GM19397 (cell line): Measurements from ENCODE around the gene PACSIN2.
"Not testable (repeated sequence)": the region's sequence is repeated elsewhere in the genome, so short reads cannot be mapped to it uniquely, and the experiment has no call there.

Experiments used
- ATAC-seq: cut with Tn5 transposase; IDR thresholded peaks from one replicate; pipeline ENCODE4 v1.9.1; 2021; ENCODE audit warnings: mild to moderate bottlenecking, moderate library complexity; ENCODE audit not compliant: unreplicated experiment

PACSIN2 gene, protein sequence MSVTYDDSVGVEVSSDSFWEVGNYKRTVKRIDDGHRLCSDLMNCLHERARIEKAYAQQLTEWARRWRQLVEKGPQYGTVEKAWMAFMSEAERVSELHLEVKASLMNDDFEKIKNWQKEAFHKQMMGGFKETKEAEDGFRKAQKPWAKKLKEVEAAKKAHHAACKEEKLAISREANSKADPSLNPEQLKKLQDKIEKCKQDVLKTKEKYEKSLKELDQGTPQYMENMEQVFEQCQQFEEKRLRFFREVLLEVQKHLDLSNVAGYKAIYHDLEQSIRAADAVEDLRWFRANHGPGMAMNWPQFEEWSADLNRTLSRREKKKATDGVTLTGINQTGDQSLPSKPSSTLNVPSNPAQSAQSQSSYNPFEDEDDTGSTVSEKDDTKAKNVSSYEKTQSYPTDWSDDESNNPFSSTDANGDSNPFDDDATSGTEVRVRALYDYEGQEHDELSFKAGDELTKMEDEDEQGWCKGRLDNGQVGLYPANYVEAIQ

DNA sequence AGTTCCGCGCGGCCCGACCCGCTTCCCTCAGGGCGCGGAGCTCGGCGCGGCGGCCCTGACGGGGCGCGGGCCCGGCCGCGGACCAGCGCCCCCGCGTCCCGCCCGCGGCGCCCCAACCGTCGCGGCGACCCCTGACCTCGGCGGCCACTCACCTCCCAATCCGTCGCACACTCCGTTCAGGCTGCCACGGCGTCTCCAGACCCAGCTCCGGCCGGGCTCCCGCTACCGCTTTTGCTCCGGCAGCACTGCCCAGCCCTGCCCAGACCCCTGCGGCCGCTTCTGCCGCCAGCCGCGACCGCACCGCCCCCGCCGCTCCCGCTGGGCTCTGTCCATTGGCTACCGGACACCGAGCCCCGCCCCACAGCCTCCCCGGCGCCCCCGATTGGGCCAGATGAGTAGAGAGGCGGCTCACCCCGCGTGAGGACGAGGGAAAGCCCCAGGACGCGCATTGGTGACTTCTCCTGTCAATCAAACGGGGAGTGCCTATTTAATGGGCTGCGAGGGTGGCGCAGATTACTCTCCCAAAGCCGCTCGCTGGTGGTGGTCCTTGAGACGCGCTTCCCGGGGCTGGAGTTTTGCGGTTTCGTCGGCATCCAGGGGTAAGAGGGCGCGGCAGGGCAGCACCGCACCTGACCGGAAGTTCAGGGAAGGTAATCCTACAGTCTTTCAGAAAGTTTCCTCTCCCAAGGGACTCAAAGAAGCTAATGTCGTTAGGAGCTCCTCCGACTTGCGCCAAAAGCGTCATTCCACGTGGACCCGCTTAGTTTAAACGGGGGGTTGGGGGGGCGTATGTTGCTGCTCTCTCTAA lies at the start of gene PACSIN2:
Gene PACSIN2 (minus strand): TSS at position 281 of the 808 bp plus-strand sequence. CDS start 103,069 bp downstream, outside the sequence.
- ATAC-seq = peak; percentile 97

DNA sequence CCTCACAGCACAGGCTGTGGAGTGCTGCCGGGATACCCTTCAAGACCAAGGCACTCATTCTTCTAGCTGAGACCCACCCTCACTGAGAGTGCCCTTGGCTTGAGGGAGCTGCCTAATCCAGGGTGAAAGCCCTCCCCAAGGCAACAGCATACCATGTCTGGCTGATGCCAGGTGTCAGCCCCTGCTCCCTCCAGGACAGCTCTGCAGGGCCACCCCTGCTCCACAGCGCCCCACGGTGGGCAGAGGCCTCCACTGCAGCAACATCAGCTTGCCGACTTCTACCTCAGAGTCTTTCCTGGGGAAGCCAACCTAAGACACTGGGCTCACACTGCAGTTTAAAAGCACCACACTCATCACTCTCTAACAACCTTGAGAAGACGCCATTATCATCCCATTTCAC lies 45.2 kb upstream of the PACSIN2 start:
- no peak for ATAC-seq

DNA sequence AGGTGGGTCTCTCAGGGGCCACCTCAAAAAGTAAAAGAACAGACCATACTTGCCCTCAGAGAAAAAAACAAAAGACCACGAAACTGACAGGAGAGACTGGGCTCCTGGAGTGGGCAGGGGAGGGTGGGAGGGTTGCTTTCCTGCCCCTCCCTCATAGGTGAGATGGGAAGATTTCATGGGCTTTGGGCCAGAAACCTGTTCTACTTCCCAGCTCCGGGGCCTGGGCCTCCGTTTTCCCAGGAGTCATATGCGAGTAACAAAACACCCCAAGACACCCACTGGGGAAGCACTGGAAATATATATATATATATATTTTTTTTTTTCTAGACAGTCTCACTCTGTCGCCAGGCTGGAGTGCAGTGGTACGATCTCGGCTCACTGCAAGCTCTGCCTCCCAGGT lies 42.7 kb upstream of the PACSIN2 start:
- no peak for ATAC-seq

DNA sequence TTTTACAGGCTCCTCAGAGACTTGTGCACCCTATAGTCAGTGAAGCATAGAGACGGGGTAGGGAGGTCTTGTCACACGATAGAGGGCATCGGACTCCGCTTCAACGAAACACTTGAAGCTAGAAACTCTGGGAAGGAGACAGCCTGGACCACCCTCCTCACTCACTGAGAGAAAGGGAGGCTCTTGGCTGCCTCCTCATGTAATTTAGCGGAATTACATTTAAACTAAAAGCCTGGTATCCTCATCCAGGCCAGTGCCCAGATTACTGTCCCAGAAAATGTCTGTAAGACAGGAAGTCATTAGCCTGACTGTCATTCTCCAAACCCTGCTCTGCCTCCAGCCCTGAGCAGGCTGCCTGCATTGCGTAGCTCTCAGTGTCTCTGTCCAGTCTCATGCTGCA lies 38.2 kb upstream of the PACSIN2 start:
- ATAC-seq = no peak

DNA sequence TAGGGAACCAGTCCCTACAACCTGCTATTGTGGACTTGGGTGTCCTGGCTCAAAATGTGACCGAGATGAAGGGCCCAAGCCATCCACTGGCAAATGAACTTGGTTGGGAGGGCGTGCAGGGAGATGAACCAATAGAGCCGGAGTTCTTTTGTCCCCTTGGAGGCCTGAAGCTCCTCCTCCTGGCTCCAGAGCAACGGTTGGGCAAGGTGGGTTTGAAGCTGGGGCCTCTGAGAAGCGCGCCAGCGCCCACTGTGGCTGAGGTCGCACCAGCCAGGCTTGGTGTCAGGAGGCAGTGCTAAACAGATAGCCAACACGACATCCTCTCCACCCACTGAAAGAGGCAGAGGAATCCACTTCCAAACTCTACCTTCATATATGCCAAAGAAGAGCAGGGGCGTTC lies 36.0 kb upstream of the PACSIN2 start:
- ATAC-seq = no peak

DNA sequence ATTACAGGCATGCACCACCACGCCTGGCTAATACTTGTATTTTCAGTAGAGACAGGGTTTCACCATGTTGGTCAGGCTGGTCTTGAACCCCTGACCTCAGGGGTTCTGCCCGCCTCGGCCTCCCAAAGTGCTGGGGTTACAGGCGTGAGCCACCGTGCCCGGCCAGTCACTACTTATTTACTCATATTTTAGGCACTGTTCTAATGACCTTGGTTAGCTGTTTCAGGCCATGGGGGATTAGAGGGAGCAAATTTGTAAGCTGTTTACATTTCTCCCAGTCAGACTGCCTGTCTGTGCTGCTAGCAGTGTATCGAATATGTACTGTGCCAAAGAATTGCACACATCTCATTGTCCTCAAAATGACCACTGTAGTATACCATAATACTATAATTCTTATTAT lies 32.7 kb upstream of the PACSIN2 start:
- ATAC-seq = no peak

DNA sequence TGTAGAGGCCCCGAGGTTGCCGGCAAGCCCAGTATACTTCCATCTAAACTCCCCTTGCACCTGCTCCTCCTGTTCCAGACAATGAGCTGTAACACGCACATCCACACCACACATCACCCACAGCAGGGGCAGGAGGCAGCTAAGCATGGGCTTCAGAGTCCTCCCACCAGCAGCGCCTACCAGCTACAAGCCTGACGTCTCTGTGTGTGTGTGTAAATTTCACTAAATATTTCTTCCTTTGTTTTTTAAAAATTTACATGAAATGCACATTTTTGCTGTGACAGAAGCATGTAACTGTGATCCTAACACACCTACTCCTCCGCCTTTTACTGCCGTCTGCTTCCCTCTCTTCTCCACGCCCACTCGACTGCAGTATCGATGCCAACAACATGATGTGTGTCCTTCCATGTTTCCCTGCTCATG lies 29.4 kb upstream of the PACSIN2 start:
- ATAC-seq = no peak

DNA sequence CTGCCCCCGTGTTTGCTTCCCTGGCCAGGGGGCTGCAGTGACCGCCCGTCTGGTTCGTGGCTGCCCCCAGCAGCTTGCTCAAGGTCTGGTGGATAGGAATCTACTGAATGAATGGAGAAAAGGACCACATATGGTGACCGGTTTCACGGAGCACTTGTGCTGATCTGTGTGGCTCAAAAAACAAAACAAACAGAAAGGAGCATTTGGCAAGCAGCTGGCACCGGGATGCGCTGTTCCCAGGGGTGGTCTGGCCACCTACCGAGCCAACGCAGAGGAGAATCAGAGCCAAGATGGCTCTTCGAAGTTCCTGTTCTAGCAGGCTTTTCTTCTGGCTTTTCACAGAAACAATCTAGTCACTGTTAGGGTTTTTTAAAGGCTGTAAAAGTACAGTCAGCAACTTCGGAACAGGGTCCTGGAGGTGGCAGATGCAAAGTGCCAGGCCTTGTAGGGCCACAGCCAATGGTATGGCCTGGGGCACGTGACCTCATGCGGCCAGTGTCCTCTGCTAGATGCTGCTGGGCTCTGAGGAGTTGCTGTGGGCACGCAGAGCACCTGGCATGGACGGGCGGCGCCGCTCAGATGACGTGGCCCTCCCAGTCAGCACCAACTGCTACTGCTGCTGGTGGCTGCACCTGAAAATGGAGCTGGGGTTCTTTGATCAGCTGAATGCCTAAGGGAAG lies 27.3 kb upstream of the PACSIN2 start:
- ATAC-seq = no peak

DNA sequence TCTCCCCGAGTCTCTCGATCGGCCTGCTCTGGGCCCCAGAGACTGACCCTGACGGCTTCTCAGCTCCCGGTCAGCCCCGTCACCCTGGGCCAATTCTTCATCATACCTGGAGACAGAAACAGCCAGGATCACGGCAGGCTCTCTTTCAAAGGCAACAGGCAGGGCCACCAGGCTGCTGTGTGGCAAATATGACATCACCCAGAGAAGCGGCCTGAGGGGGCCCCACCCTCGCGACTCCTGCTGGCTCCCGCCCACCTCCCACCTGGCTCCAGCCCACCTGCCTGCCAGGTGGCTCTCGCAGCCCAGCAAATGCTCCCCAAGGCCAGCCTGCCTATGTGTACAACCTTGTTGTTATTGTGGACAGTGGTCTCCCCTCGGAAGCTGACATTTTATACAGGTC lies 24.9 kb upstream of the PACSIN2 start:
- no peak for ATAC-seq

DNA sequence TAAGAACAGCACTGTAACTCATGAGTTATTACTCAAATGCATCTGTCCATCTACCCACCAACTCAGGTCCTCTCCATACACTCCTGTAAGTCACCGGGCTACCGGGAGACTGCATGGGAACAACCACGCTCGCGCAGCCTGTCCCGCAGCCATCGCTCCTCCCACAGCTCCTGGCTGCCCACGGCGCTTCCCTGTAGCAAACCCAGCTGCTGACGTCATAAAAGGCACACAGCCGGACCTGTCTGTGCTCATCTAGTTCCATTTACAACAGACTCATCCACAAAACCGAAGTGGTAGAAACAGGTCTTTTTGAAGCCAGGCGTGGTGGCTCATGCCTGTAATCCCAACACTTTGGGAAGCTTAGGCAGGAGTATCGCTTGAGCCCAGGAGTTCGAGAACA lies 23.4 kb upstream of the PACSIN2 start:
- ATAC-seq = no peak

DNA sequence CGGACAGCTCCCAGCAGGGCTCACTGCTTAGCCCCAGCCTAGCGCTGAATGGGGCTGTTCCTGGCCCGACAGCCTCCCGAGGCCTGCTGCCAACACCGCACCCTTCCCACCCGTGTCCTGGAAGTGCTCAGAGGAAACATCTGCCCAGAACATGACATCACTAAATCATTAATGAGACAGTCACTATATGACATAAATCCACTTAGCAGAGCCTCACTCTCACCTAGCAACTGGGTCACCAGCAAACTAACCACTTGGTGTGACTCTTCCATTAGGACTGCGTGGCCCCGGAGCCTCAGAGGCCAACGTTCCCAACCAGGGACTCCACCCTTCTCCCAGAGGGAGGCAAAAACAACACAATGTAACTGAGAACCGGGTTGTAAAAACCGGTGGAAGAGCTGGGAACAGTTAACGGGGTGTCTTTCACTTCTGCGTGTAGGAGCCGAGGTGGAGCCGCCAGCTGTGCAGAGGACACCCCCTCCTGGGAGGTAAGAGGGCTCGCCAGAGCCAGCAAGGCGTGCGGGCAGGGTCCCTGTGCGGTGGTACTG lies 21.4 kb upstream of the PACSIN2 start:
- ATAC-seq = no peak

DNA sequence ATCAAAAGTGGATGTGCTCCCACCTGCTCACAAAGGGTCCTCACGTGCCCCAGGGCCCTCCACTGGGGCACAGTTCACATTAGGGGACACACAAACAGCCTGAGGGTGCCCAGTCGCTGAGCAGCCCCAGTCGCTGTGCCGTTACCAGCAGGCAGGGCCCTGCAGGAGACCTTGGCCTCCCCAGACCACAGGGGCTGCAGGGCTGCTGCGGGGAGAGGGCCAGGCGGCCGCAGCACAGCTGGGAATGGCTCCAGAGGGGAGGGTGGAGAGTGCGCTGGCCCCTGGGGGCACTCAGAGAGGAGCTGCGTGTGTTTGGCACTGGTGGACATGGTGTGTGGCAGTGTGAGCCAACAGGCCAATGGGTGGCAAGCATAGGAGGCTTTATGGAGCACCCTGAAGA lies 20.3 kb upstream of the PACSIN2 start:
- ATAC-seq = no peak

DNA sequence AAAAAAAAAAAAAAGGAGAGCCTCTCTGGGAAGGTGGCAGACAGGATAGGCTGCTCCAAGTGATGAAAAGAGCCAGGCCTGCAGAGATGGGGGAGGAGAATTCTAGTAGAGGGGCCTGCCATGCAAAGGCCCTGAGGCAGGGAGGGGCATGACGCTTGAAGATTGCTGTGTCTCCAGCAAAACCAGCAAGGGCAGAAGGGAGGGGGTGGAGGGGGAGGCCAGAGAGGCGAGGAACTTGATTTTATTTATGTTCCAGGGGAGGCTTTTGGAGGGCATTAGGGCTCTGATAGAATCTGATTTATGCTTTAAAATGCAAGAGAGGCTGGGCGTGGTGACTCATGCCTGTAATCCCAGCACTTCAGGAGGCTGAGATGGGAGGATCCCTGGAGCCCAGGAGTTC lies 16.7 kb upstream of the PACSIN2 start:
- no peak for ATAC-seq

DNA sequence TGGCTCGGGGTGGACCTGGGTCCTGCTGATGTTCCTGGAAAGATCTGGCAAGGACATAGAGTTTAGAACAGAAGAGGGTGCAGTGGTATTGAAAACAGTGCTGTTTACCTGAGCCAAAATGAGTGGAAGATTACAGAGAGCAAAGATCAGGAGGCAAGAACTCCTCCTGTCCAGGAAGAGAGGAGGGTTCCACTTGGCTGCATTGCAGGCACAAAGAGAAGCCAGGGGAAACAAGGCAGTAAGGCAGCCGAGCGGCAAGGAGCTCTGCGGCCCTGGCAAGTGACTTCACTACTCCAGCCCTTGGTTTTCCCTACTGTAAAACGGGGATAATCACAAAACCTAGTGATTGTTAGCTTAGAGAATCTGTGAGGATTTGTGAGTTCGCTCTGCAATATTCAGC lies 3.7 kb upstream of the PACSIN2 start:
- ATAC-seq = no peak

DNA sequence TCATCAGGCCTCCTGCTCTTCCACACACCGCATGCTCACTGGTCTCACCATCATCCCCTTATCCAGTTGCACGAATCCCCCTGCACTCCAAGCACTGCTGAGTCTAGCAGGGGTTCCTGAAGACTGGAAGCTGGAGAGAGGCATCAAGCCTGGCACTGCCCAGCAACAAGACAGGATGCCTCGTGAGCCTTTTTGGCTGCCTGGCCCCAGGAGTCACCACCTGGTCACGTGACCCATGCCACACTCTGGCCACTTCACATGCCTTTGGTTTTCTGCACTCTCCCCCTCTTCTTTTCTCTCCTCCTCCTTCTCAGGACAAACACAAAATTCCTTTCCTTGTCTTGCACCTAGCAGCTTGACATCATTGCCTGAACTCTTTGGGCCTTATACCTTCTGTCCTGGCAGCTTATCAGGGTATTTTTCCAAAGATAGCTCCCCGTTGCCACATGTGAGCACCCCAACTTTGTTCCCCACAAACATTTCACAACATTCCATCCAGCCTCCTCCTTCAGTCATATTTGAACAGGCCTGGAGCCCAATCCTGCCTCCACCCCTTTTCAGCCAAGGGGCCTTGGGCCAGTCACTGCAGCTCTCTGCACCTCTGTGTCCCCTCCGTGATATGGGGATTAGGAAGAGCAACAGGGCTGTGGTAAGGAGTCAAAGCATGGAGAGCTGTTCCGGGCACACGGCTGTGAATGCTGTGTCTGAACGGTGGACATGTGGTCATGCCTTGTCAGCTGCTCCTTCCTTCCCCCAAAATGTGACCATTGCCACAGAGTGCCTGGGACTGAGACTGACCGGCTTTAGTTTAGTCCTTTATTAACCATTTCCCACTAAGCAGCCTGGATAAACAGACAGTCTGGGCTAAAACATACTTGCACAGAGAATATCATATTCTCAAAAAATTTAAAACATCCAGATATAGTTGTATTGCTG lies 2.8 kb upstream of the PACSIN2 start:
- no peak for ATAC-seq

DNA sequence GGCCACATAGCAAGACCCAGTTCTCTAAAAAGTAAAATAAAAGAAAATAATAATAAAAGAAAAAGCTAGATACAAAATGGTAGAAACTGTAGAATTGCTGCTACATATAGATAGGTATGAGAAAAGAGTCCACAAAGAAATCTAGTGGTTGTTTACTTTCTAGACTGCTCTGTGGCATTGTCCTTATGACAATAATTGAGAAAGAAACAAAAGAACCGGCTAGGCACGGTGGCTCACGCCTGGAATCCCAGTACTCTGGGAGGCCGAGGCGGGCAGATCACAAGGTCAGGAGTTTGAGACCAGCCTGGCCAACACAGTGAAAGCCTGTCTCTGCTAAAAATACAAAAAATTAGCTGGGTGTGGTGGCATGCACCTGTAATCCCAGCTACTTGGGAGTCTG lies 1.2 kb upstream of the PACSIN2 start:
- ATAC-seq = not testable (repeated sequence)

DNA sequence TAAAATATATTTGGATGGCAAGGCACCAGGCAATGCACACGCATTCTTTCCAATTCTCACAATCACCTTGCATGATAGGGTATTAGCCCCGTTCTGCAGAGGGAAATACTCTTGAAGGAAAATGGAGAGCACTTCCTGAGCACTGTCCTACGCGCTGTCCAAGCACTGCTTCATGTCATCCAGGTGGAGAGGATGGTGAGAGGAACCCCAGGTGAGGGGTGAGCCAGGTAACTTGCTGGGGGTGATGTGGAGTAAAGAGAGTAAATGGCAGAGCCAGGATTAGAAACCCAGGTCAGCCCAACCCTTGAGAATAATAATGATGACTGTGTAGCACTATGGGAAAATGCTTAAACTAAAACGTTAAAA lies 711 bp upstream of the PACSIN2 start:
- ATAC-seq = no peak

DNA sequence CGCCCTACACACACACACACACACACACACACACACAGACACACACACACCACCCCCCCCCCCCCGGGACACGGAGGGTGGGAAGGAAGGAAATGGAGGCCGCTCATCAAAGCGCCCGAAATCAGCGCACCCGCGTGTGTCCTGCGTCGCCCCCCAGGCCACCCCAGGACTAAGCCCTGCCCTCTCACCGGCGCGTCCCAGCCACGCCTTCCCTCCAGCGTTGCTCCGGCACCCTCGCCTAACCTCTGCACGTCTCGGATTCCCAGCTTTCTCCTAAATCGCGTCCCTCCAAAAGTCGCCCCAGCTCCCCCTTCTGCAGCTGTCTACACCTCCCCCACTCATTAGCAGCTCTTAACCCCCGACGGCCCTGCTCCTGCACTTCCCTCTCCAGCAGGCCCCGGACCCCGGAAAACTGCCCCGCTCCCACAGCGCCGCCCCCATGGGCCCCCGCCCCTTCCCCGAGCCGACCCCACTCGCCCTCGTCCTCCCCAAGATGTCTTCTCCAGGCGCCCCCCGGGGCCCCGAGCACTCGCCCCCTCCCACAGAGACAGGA lies 557 bp downstream of the PACSIN2 start:
- ATAC-seq = no peak

DNA sequence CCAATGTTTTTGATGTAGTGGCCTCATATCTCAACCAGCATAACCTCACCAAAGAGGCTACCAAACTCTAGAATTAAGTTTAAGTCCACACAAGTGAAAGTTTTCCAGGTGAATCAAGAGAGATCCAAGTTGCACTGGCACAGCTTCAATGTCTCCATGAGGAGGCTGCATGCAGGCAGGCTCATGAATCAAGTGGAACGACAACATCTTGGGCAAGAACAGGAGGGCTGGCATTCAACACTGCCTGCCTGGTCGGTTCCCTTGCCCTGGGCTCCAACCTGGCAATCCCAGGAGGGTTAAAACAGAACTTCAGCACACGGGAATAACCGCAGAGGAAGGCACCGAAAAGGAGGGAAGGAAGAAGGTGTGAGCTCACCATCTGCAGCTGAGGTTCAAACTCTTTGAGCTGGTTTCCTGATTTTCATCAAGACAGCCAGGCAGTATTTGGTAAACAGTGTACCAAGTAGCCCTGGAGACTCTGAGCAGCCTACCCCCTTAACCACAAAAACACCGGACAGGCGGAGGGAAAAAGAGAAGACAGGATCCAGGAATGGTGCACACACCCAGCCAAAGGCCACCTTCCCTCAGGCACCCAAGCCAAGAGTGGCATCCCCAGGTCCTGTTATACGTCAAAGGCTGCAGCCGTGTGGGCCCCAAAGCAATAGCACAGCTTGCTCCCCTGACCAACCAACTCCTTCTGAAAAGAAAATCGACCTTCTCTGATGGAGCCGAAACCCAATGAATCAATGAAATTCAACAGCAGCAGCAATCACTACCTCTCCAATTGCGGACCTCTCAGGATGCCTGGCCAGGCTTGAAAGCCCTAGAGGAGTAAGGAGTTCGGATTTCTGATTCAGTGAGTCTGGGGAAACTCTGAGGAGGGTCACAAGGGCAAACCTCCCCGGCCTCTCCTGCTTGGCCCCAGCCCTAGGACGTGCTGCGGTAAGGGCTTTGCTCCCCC lies 1.3 kb downstream of the PACSIN2 start:
- ATAC-seq = no peak
